GM12874 (cell line): ENCODE results near the gene FABP2.
A peak's percentile ranks its signal among the peaks of the same experiment; 100 is the strongest.

Source experiments
- TF ChIP-seq, protein P1 (sequence below): IDR thresholded peaks from 2 replicates; pipeline ENCODE4 v1.5.1; 2011; ENCODE audit warnings: low read depth, mild to moderate bottlenecking, control low read depth, low read length, moderate library complexity; ENCODE audit not compliant: insufficient read depth

FABP2 gene

DNA sequence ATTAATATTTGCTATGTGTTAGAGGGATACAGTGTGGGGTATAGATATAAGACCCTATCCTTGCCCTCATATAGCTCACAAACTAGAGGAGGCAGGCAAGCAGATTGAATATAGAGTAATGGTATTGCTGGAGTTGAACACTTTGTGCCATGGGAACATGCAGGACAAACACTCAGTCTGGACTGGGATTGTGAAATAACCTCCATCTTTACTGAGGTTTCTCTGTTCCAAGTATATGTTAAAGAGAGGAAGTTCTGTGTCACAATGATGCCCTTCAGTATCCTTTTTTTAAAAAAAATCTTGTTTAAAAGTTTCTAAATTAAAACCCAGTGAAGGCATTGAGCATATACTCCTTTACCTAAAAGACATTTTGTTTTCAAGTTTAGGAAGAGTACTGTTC is 8.7 kb downstream of the FABP2 start:
- TF ChIP-seq, protein P1, sequence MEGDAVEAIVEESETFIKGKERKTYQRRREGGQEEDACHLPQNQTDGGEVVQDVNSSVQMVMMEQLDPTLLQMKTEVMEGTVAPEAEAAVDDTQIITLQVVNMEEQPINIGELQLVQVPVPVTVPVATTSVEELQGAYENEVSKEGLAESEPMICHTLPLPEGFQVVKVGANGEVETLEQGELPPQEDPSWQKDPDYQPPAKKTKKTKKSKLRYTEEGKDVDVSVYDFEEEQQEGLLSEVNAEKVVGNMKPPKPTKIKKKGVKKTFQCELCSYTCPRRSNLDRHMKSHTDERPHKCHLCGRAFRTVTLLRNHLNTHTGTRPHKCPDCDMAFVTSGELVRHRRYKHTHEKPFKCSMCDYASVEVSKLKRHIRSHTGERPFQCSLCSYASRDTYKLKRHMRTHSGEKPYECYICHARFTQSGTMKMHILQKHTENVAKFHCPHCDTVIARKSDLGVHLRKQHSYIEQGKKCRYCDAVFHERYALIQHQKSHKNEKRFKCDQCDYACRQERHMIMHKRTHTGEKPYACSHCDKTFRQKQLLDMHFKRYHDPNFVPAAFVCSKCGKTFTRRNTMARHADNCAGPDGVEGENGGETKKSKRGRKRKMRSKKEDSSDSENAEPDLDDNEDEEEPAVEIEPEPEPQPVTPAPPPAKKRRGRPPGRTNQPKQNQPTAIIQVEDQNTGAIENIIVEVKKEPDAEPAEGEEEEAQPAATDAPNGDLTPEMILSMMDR, result no peak

DNA sequence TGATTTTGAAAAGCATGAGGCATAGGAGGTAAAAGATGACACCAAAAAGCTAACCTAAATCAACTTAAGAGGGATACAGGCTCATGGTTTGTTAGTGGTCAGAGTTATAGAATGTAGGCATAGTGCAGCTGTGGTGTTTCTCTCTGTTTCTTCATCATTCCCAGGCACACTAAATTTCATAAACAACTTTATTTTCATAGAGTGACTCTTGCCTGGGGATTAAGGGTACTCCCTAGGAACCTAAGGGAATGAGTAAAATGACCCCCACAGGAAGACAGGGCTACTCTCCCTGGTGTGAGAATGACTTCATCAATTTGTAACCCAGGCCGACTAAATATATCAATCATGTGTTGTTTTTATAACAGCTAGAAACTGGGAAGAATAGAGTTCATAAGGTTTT is 11.1 kb downstream of the FABP2 start:
- TF ChIP-seq, protein P1, result no peak

DNA sequence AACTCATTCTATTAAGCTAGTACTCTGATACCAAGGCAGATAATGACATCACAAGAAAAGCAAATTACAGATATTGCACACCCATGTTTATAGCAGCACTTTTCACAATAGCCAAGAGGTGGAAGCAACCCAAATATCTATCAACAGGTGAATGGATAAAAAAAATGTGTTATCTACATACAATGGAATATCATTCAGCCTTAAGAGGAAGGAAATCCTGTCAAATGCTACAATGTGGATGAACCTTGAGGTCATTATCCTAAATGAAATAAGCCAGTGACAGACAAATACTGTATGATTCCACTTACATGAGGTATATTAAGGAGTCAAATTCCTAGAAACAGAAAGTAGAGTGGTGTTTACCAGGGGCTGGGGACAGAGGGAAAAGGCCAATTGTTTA is 14.3 kb downstream of the FABP2 start:
- TF ChIP-seq, protein P1, result no peak

DNA sequence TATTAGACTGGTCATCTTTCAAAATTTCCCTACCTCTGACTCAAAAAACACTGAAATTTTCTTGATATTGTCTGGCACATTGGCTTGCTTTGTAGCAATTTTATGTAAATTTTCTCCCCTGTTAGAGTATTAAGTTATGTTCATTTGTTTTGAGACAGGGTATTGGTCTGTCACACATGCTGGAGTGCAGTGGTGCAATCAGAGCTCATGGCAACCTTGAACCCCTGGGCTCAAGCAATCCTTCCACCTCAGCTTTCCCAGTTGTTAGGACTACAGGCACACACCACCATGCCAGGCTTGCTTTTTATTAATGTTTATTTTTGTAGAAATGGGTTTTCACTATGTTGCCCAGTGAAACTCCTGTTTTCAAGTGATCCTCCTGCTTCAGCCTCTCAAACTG is 17.5 kb downstream of the FABP2 start:
- TF ChIP-seq, protein P1, result no peak

DNA sequence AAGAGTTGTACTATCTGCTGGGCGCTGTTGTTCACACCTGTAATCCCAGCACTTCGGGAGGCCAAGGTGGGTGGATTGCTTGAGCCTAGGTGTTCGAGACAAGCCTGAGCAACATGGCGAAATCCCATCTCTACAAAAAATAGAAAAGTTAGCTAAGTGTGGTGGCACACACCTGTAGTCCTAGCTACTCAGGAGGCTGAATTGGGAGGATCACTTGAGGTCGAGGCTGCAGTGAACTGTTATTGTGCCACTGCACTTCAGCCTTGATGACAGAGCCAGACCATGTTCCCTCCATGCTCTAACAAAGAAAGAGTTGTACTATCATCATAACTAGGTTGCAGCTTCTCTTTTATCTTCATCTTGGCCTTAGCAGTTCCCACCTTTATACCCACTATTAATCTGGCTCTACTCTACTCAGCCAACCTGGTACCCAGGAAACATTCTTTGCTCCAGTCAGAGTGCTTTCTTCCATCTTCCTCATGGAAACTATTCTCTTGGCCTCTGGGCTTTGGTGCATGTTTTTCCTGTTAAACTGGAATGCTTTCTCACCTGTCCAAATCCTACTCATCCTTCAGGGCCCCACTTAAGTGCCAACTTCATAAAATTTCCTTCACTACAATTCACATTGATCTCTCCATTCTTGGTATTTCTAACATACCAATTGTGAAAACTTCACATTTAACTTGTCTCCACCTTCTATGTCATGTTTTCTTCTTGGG is 18.2 kb downstream of the FABP2 start:
- TF ChIP-seq, protein P1, result no peak

DNA sequence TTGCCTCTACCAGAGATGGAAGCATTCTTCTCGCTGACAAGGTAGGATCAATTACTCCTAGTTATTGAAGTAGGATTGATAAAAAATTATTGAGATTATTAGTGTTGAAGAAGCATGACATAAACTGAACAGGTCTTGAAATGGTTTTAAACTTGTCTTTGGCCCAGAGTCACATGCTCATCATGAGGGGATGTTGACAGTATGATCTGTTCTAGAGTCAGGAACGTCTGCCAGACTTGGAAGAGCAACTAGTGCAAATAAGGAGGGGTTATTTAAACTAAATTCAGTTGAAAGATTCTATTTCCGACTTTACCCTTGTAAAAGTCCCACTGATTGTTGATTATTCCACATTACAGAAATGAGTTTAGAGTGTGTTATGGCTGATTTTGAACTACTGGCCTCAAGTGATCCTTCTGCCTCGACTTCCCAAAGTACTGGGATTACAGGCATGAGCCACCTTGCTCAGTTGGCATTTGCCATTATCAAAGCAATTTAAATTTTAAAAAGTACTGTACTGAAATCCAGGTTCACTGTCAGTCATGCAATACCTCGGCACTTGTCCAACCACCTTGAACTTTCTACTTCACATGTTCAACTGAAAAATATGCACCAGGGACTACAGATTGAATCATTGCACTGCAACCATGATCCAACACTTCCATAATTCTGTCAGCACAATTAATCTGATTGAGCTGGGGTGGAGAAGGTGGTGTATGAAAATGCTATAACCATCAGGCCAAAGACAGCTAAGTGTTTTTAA is 19.7 kb downstream of the FABP2 start:
- TF ChIP-seq, protein P1, result no peak

DNA sequence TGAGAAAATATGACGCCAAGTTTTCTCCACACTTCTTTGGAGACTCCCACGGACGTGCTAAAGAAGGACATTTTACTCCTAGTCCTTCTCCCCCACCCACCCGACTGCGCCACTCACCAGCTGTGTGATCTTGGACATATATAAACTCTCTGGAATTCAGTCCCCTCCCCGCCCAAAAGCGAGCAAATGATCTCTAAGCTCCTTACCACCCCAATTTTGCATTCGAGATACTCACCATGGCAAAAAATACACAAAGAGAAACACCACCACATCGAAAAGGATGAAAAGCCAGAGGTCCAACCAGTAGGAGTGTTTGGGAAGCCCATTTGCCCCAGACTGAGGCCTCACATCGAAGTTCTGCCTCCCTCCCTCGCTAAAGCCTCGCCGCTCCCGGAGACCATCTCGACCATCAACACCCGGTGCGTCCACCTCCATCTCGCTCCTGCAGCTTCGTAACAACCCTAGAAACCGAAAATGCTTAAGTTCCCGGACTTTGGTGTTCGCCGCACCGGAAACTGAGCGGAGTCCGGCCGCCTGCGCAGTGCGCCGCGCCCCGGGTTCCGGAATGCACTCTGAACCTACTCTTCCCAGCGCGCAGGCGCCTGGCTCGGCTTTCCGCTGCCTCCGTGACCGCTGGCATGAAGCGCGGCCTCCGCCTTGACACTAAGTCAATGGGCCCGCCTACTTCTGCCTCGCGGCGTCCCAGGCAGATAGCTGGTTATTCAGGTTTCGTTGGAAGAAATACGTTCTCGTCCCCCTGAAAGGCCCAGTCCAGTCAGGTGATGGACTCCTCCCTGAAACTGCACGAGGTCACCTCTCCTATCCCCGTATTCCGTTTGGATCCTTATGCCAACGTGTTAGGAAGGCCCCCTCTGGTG is 21.6 kb downstream of the FABP2 start:
- TF ChIP-seq, protein P1, result 0 out of 2 replicates have a peak, but pooled peaks have one; percentile 18
